ENCODE data around the gene LPP.
A peak's percentile ranks its signal among the peaks of the same experiment; 100 is the strongest.

LPP gene

GRCh38 chr3:188239035-188239434 is 85.1 kb downstream of the LPP start:
- Mint-ChIP-seq H3K36me3 (ENCODE audit: low read depth) (peaks cover 25% of the 10 kb centered on the region), H3K27ac (no peak overlapping the region), H3K27me3 (ENCODE audit: low read depth) (no peaks in the 10 kb centered on the region), H3K4me3 (no peak overlapping the region), H3K9me3 (no peaks in the 10 kb centered on the region), H3K4me1 (ENCODE audit: low read depth) (peaks cover 25% of the 10 kb centered on the region)
- no peak for DNase-seq (ENCODE audit: low spot score)

- peaks cover 20% of the 10 kb centered on the region for H3K36me3 Mint-ChIP-seq (ENCODE audit: low read depth)
- H3K27ac Mint-ChIP-seq: no peak overlapping the region
- DNase-seq (ENCODE audit: low spot score): no peak
- H3K9me3 Mint-ChIP-seq: no peaks in the 10 kb centered on the region
- peaks cover 22% of the 10 kb centered on the region for H3K4me1 Mint-ChIP-seq (ENCODE audit: low read depth)
- H3K4me3 Mint-ChIP-seq: no peak overlapping the region
- H3K27me3 Mint-ChIP-seq (ENCODE audit: low read depth): no peaks in the 10 kb centered on the region
Observed at GRCh38 chr3:188239577-188239976, 85.6 kb downstream of the LPP start.

- H3K36me3 Mint-ChIP-seq (ENCODE audit: low read depth): peaks cover 17% of the 10 kb centered on the region
- H3K4me1 Mint-ChIP-seq (ENCODE audit: low read depth): peaks cover 23% of the 10 kb centered on the region
- no peak overlapping the region for H3K4me3 Mint-ChIP-seq
- no peak for DNase-seq (ENCODE audit: low spot score)
- H3K27ac Mint-ChIP-seq: no peak overlapping the region
- no peaks in the 10 kb centered on the region for H3K27me3 Mint-ChIP-seq (ENCODE audit: low read depth)
- no peaks in the 10 kb centered on the region for H3K9me3 Mint-ChIP-seq
Observed at GRCh38 chr3:188240189-188240981, 86.4 kb downstream of the LPP start.

- H3K27me3 Mint-ChIP-seq (ENCODE audit: low read depth): no peaks in the 10 kb centered on the region
- H3K4me3 Mint-ChIP-seq: no peak overlapping the region
- peaks cover 14% of the 10 kb centered on the region for H3K36me3 Mint-ChIP-seq (ENCODE audit: low read depth)
- H3K27ac Mint-ChIP-seq: no peak overlapping the region
- no peaks in the 10 kb centered on the region for H3K9me3 Mint-ChIP-seq
- no peak for DNase-seq (ENCODE audit: low spot score)
- peaks cover 23% of the 10 kb centered on the region for H3K4me1 Mint-ChIP-seq (ENCODE audit: low read depth)
Observed at GRCh38 chr3:188241072-188241471, 87.1 kb downstream of the LPP start.

- Mint-ChIP-seq H3K27ac (no peak overlapping the region), H3K4me1 (ENCODE audit: low read depth) (peaks cover 21% of the 10 kb centered on the region), H3K9me3 (no peaks in the 10 kb centered on the region), H3K4me3 (no peak overlapping the region), H3K27me3 (ENCODE audit: low read depth) (no peaks in the 10 kb centered on the region), H3K36me3 (ENCODE audit: low read depth) (peaks cover 12% of the 10 kb centered on the region)
- DNase-seq (ENCODE audit: low spot score): no peak
Observed at GRCh38 chr3:188241883-188242282, 87.9 kb downstream of the LPP start.

- no peaks in the 10 kb centered on the region for H3K27me3 Mint-ChIP-seq (ENCODE audit: low read depth)
- peaks cover 14% of the 10 kb centered on the region for H3K4me1 Mint-ChIP-seq (ENCODE audit: low read depth)
Observed at GRCh38 chr3:188242436-188243123, 88.6 kb downstream of the LPP start.

GRCh38 chr3:188243124-188243795 is 89.3 kb downstream of the LPP start:
- DNase-seq (ENCODE audit: low spot score): no peak
- Mint-ChIP-seq H3K36me3 (ENCODE audit: low read depth) (peaks cover 9% of the 10 kb centered on the region), H3K4me3 (no peak overlapping the region), H3K9me3 (no peaks in the 10 kb centered on the region), H3K4me1 (ENCODE audit: low read depth) (peaks cover 10% of the 10 kb centered on the region), H3K27me3 (ENCODE audit: low read depth) (no peaks in the 10 kb centered on the region), H3K27ac (no peak overlapping the region)

More at GRCh38 chr3:188242436-188243123, 88.6 kb downstream of the LPP start:
- Mint-ChIP-seq H3K27ac (no peak overlapping the region), H3K36me3 (ENCODE audit: low read depth) (peaks cover 10% of the 10 kb centered on the region), H3K4me3 (no peak overlapping the region), H3K9me3 (no peaks in the 10 kb centered on the region)
- DNase-seq (ENCODE audit: low spot score): no peak

GRCh38 chr3:188244395-188244861 is 90.5 kb downstream of the LPP start:
- Mint-ChIP-seq H3K4me1 (ENCODE audit: low read depth) (peaks cover 9% of the 10 kb centered on the region), H3K27me3 (ENCODE audit: low read depth) (no peaks in the 10 kb centered on the region), H3K9me3 (no peaks in the 10 kb centered on the region), H3K4me3 (no peak overlapping the region), H3K36me3 (ENCODE audit: low read depth) (peaks cover 7% of the 10 kb centered on the region), H3K27ac (no peak overlapping the region)
- no peak for DNase-seq (ENCODE audit: low spot score)

GRCh38 chr3:188246905-188247304 is 92.9 kb downstream of the LPP start:
- Mint-ChIP-seq H3K4me1 (ENCODE audit: low read depth) (peaks cover 11% of the 10 kb centered on the region), H3K27ac (no peak overlapping the region), H3K36me3 (ENCODE audit: low read depth) (peaks cover 6% of the 10 kb centered on the region), H3K9me3 (no peaks in the 10 kb centered on the region), H3K27me3 (ENCODE audit: low read depth) (no peaks in the 10 kb centered on the region), H3K4me3 (no peak overlapping the region)
- no peak for DNase-seq (ENCODE audit: low spot score)

GRCh38 chr3:188248036-188248561 is 94.1 kb downstream of the LPP start:
- Mint-ChIP-seq H3K4me1 (ENCODE audit: low read depth) (peaks cover 7% of the 10 kb centered on the region), H3K9me3 (peaks cover 7% of the 10 kb centered on the region), H3K27me3 (ENCODE audit: low read depth) (no peaks in the 10 kb centered on the region), H3K36me3 (ENCODE audit: low read depth) (peaks cover 10% of the 10 kb centered on the region), H3K4me3 (no peak overlapping the region), H3K27ac (no peak overlapping the region)
- DNase-seq (ENCODE audit: low spot score): no peak

GRCh38 chr3:188253123-188253793 is 99.3 kb downstream of the LPP start:
- H3K36me3 Mint-ChIP-seq (ENCODE audit: low read depth): peaks cover 26% of the 10 kb centered on the region
- H3K27ac Mint-ChIP-seq: peak overlapping the region; percentile 11
- H3K4me3 Mint-ChIP-seq: peak overlapping the region; percentile 4
- H3K4me1 Mint-ChIP-seq (ENCODE audit: low read depth): peaks cover 42% of the 10 kb centered on the region
- peaks cover 16% of the 10 kb centered on the region for H3K9me3 Mint-ChIP-seq
- DNase-seq (ENCODE audit: low spot score): no peak
- H3K27me3 Mint-ChIP-seq (ENCODE audit: low read depth): no peaks in the 10 kb centered on the region

- H3K36me3 Mint-ChIP-seq (ENCODE audit: low read depth): peaks cover 26% of the 10 kb centered on the region
- H3K9me3 Mint-ChIP-seq: peaks cover 16% of the 10 kb centered on the region
- peak overlapping the region; percentile 52 for H3K4me3 Mint-ChIP-seq
- peak; percentile 20 for DNase-seq (ENCODE audit: low spot score)
- H3K4me1 Mint-ChIP-seq (ENCODE audit: low read depth): peaks cover 42% of the 10 kb centered on the region
- H3K27ac Mint-ChIP-seq: peak overlapping the region; percentile 46
- H3K27me3 Mint-ChIP-seq (ENCODE audit: low read depth): no peaks in the 10 kb centered on the region
Observed at GRCh38 chr3:188253800-188254452, 100.0 kb downstream of the LPP start.

GRCh38 chr3:188254520-188255070 is 100.6 kb downstream of the LPP start:
- Mint-ChIP-seq H3K4me1 (ENCODE audit: low read depth) (peaks cover 42% of the 10 kb centered on the region), H3K27ac (no peak overlapping the region), H3K36me3 (ENCODE audit: low read depth) (peaks cover 31% of the 10 kb centered on the region), H3K27me3 (ENCODE audit: low read depth) (no peaks in the 10 kb centered on the region), H3K9me3 (peaks cover 16% of the 10 kb centered on the region), H3K4me3 (no peak overlapping the region)
- no peak for DNase-seq (ENCODE audit: low spot score)
